Neuronal stem cell (in vitro differentiated cells): ENCODE data around the gene BORCS8.

Source experiments
- DNase-seq: peaks from one replicate; pipeline ENCODE4 v3.0.0-alpha.2; 2013; ENCODE audit warnings: low spot score
- H2AFZ ChIP-seq: one replicate; pipeline ENCODE4 v1.6.1; 2013; ENCODE audit warnings: mild to moderate bottlenecking, low read length, inconsistent platforms
- H2AK5ac ChIP-seq: 2 replicates; pipeline ENCODE4 v1.6.1; 2013; ENCODE audit warnings: low read depth, mild to moderate bottlenecking, inconsistent platforms, low read length, moderate library complexity, mixed read lengths
- H2BK120ac ChIP-seq: 2 replicates; pipeline ENCODE4 v1.6.1; 2013; ENCODE audit warnings: low read depth, mild to moderate bottlenecking, inconsistent platforms, low read length, moderate library complexity, mixed read lengths
- H2BK12ac ChIP-seq: one replicate; pipeline ENCODE4 v1.6.1; 2013; ENCODE audit warnings: low read length, inconsistent platforms
- H2BK15ac ChIP-seq: 2 replicates; pipeline ENCODE4 v1.6.1; 2013; ENCODE audit warnings: mild to moderate bottlenecking, low read length, inconsistent platforms, mixed read lengths
- H2BK5ac ChIP-seq: one replicate; pipeline ENCODE4 v1.6.1; 2013; ENCODE audit warnings: inconsistent platforms, mild to moderate bottlenecking, low read length, moderate library complexity
- H3K14ac ChIP-seq: one replicate; pipeline ENCODE4 v1.6.1; 2013; ENCODE audit warnings: low read length, inconsistent platforms
- H3K18ac ChIP-seq: 2 replicates; pipeline ENCODE4 v1.6.1; 2013; ENCODE audit warnings: low read length, inconsistent platforms
- H3K23ac ChIP-seq: 2 replicates; pipeline ENCODE4 v1.6.1; 2013; ENCODE audit warnings: low read depth, mild to moderate bottlenecking, mixed read lengths, low read length, inconsistent platforms; ENCODE audit not compliant: poor library complexity
- H3K27ac ChIP-seq: replicated peaks from 3 replicates; pipeline ENCODE4 v1.5.1; 2013; ENCODE audit warnings: low read length, inconsistent platforms
- H3K27me3 ChIP-seq, 3 experiments: 2 replicates each; pipeline ENCODE4 v1.6.1; 2013; ENCODE audit warnings: low read length in 3 of 3, mild to moderate bottlenecking in 2 of 3, inconsistent platforms in 1 of 3, low read depth in 1 of 3, mixed read lengths in 1 of 3, moderate library complexity in 1 of 3; ENCODE audit not compliant: control insufficient read depth in 3 of 3, insufficient read depth in 3 of 3
- H3K36me3 ChIP-seq, 2 donors: replicated peaks in 1 of 2; 2 replicates each; pipeline ENCODE4 v1.6.1; 2013; ENCODE audit warnings: low read length in 2 of 2; ENCODE audit not compliant: control insufficient read depth in 2 of 2, insufficient read depth in 2 of 2
- H3K4ac ChIP-seq: 2 replicates; pipeline ENCODE4 v1.6.1; 2013; ENCODE audit warnings: inconsistent platforms, mild to moderate bottlenecking, low read length, moderate library complexity
- H3K4me1 ChIP-seq, 2 donors: 1 replicate in 1 of 2; 2 replicates in 1 of 2; pipeline ENCODE4 v1.6.1; 2013; ENCODE audit warnings: low read length in 2 of 2, low read depth in 1 of 2; ENCODE audit not compliant: control insufficient read depth in 2 of 2, insufficient read depth in 1 of 2
- H3K4me2 ChIP-seq: one replicate; pipeline ENCODE4 v1.6.1; 2013; ENCODE audit warnings: mild to moderate bottlenecking, low read length, inconsistent platforms; ENCODE audit not compliant: insufficient read depth, poor library complexity, severe bottlenecking
- H3K4me3 ChIP-seq, 2 donors: 2 replicates each; pipeline ENCODE4 v1.5.1; 2013; ENCODE audit warnings: low read length in 2 of 2, mild to moderate bottlenecking in 2 of 2, inconsistent platforms in 1 of 2, moderate library complexity in 1 of 2
- H3K79me1 ChIP-seq: one replicate; pipeline ENCODE4 v1.6.1; 2013; ENCODE audit warnings: low read depth, mild to moderate bottlenecking, inconsistent platforms, low read length, moderate library complexity
- H3K9ac ChIP-seq: one replicate; pipeline ENCODE4 v1.6.1; 2013; ENCODE audit warnings: mild to moderate bottlenecking, low read depth, low read length, inconsistent platforms; ENCODE audit not compliant: poor library complexity
- H3K9me3 ChIP-seq, 2 donors: replicated peaks in 1 of 2; 2 replicates each; pipeline versions ENCODE3 to v1.6.1; 2013; ENCODE audit warnings: low read length in 2 of 2, mild to moderate bottlenecking in 2 of 2, inconsistent platforms in 1 of 2, low read depth in 1 of 2, mixed read lengths in 1 of 2, moderate library complexity in 1 of 2; ENCODE audit not compliant: control insufficient read depth in 2 of 2, insufficient read depth in 1 of 2
- H4K8ac ChIP-seq: one replicate; pipeline ENCODE4 v1.6.1; 2013; ENCODE audit warnings: low read depth, mild to moderate bottlenecking, inconsistent platforms, low read length, moderate library complexity
- H4K91ac ChIP-seq: one replicate; pipeline ENCODE4 v1.6.1; 2013; ENCODE audit warnings: low read length, low read depth, mild to moderate bottlenecking, inconsistent platforms; ENCODE audit not compliant: poor library complexity
- WGBS, 2 donors: extraction: QIAGEN DNeasy Blood & Tissue Kit; methylation state at CpG; one replicate each; pipeline ENCODE4 v1.1.7; 2013; ENCODE audit warnings: missing lambda C conversion rate in 2 of 2, mixed read lengths in 1 of 2; ENCODE audit not compliant: insufficient read length in 2 of 2, insufficient replicate concordance in 1 of 2; ENCODE audit errors: extremely low coverage in 2 of 2; 5-methylcytosine and 5-hydroxymethylcytosine counted together

The BORCS8 gene

GRCh38 chr19:19203012-19203856 is 11.3 kb upstream of the BORCS8 start, which contains the start of gene NR2C2AP:
NR2C2AP (minus strand) TSS chr19:19203414; CDS start chr19:19203060, 354 bp downstream.
- no peak within 1 kb of the TSS for H2BK12ac ChIP-seq
- H3K23ac ChIP-seq, result no peak within 1 kb of the TSS
- peak within 1 kb of the TSS; percentile 88 for H2AFZ ChIP-seq
- peak within 1 kb of the TSS; percentile 93 for H3K9ac ChIP-seq
- peak within 1 kb of the TSS; percentile 69 for H3K18ac ChIP-seq
- peaks cover 23 to 37% of the 10 kb centered on the region in 2 donors for H3K36me3 ChIP-seq
- H3K27me3 ChIP-seq, result peaks cover 0 to 2% (median 0%) of the 10 kb centered on the region in 3 experiments
- peak within 1 kb of the TSS; percentile 68 to 87 for H3K4me3 ChIP-seq
- peak within 1 kb of the TSS; percentile 71 for H2BK5ac ChIP-seq
- H4K91ac ChIP-seq, result no peak within 1 kb of the TSS
- peak; percentile 65 for DNase-seq
- H3K4me2 ChIP-seq, result peak within 1 kb of the TSS; percentile 68
- H2AK5ac ChIP-seq, result peak within 1 kb of the TSS; percentile 72
- H4K8ac ChIP-seq, result no peak within 1 kb of the TSS
- no peak within 1 kb of the TSS for H2BK15ac ChIP-seq
- H3K14ac ChIP-seq, result peak within 1 kb of the TSS; percentile 75
- H3K79me1 ChIP-seq, result peaks cover 6% of the 10 kb centered on the region
- no peak within 1 kb of the TSS for H3K27ac ChIP-seq
- H3K4me1 ChIP-seq, result peaks cover 12 to 13% of the 10 kb centered on the region in 2 donors
- peak within 1 kb of the TSS; percentile 48 for H2BK120ac ChIP-seq
- peak within 1 kb of the TSS; percentile 56 for H3K4ac ChIP-seq
- no peaks in the 10 kb centered on the region for H3K9me3 ChIP-seq
- WGBS, 2 donors, result no CpG with 5 or more reads among the region's 60 CpGs

- H3K18ac ChIP-seq, result no peak overlapping the region
- H4K8ac ChIP-seq, result no peak overlapping the region
- H3K14ac ChIP-seq, result no peak overlapping the region
- H3K9ac ChIP-seq, result peak overlapping the region; percentile 93
- H2BK5ac ChIP-seq, result peak overlapping the region; percentile 71
- H2BK120ac ChIP-seq, result no peak overlapping the region
- H2AFZ ChIP-seq, result peak overlapping the region; percentile 88
- peak overlapping the region; percentile 68 to 87 for H3K4me3 ChIP-seq
- H3K9me3 ChIP-seq, result no peaks in the 10 kb centered on the region
- peak overlapping the region; percentile 68 for H3K4me2 ChIP-seq
- no peak overlapping the region for H4K91ac ChIP-seq
- peak overlapping the region; percentile 56 for H3K4ac ChIP-seq
- WGBS, 2 donors, result no CpG with 5 or more reads among the region's 11 CpGs
- no peak overlapping the region for H3K27ac ChIP-seq
- H3K27me3 ChIP-seq, result peaks cover 0 to 2% (median 0%) of the 10 kb centered on the region in 3 experiments
- no peak overlapping the region for H2BK12ac ChIP-seq
- H3K79me1 ChIP-seq, result peaks cover 6% of the 10 kb centered on the region
- peak overlapping the region; percentile 68 for H2AK5ac ChIP-seq
- DNase-seq, result no peak
- peaks cover 9 to 13% of the 10 kb centered on the region in 2 donors for H3K4me1 ChIP-seq
- H3K36me3 ChIP-seq, result peaks cover 27 to 43% of the 10 kb centered on the region in 2 donors
- no peak overlapping the region for H2BK15ac ChIP-seq
- no peak overlapping the region for H3K23ac ChIP-seq
Measured at GRCh38 chr19:19202707-19203011, 10.7 kb upstream of the BORCS8 start.

GRCh38 chr19:19201697-19202630 is 10.0 kb upstream of the BORCS8 start:
- no peak overlapping the region for H2BK12ac ChIP-seq
- peaks cover 5% of the 10 kb centered on the region for H3K79me1 ChIP-seq
- H3K4me2 ChIP-seq, result peak overlapping the region; percentile 68
- no peak overlapping the region for H3K14ac ChIP-seq
- no peak for DNase-seq
- H3K36me3 ChIP-seq, result peaks cover 29 to 48% of the 10 kb centered on the region in 2 donors
- H3K4me3 ChIP-seq, result peak overlapping the region; percentile 68 to 87
- H4K91ac ChIP-seq, result no peak overlapping the region
- H2AFZ ChIP-seq, result no peak overlapping the region
- no peak overlapping the region for H3K18ac ChIP-seq
- H3K4ac ChIP-seq, result peak overlapping the region; percentile 56
- no peak overlapping the region for H3K9ac ChIP-seq
- H2BK5ac ChIP-seq, result no peak overlapping the region
- peak overlapping the region; percentile 68 for H2AK5ac ChIP-seq
- H4K8ac ChIP-seq, result no peak overlapping the region
- no peak overlapping the region for H2BK15ac ChIP-seq
- H3K27me3 ChIP-seq, result peaks cover 0 to under 1% (median 0%) of the 10 kb centered on the region in 3 experiments
- H3K23ac ChIP-seq, result no peak overlapping the region
- peaks cover 9 to 13% of the 10 kb centered on the region in 2 donors for H3K4me1 ChIP-seq
- WGBS, 2 donors, result no CpG with 5 or more reads among the region's 19 CpGs
- peak overlapping the region; percentile 26 for H2BK120ac ChIP-seq
- H3K27ac ChIP-seq, result no peak overlapping the region
- no peaks in the 10 kb centered on the region for H3K9me3 ChIP-seq
